CD4-positive, alpha-beta T cell (primary cell): ENCODE results near the gene ZNF318. TPM values are rescaled to one million over a fixed set of nuclear protein-coding genes. Genes with fewer than 3 reads are reported as not detected.
A peak's percentile ranks its signal among the peaks of the same experiment; 100 is the strongest.

Experiments used
- ATAC-seq: fragments of 200-7000 bp; cut with Tn5 transposase; one replicate; pipeline ENCODE4 v1.10.0; 2022; ENCODE audit warnings: mild to moderate bottlenecking; ENCODE audit not compliant: poor library complexity
- CTCF ChIA-PET: fragments of 350-600 bp; sonication (Branson Sonifier 250); formaldehyde crosslinking; loops from one replicate; lab custom pipeline; 2021; ENCODE audit warnings: antibody characterized with exemption, inconsistent platforms; lab: Charles Lee
- POLR2A ChIA-PET: fragments of 350-600 bp; sonication (Branson Sonifier 250); formaldehyde crosslinking; loops from one replicate; lab custom pipeline; 2021; ENCODE audit warnings: antibody characterized with exemption, inconsistent platforms; lab: Charles Lee
- DNase-seq, 14 experiments: peaks; one replicate each; pipeline ENCODE4 v3.0.0-alpha.2; 2013 to 2020; ENCODE audit warnings: mixed read lengths in 2 of 14
- H3K27ac ChIP-seq, 2 donors: one replicate each; pipeline versions ENCODE4 v1.5.1 to v1.7.0; 2013; ENCODE audit warnings: low read length in 2 of 2, low read depth in 1 of 2, mild to moderate bottlenecking in 1 of 2
- H3K27me3 ChIP-seq, 2 experiments: 1 replicate in 1 of 2; 2 replicates in 1 of 2; pipeline versions ENCODE4 v1.6.1 to v1.7.0; 2013; ENCODE audit warnings: low read length in 2 of 2, control low read depth in 1 of 2, mild to moderate bottlenecking in 1 of 2, moderate library complexity in 1 of 2; ENCODE audit not compliant: insufficient read depth in 2 of 2, control insufficient read depth in 1 of 2
- H3K36me3 ChIP-seq: one replicate; pipeline ENCODE4 v1.6.1; 2013; ENCODE audit warnings: low read length, control low read depth; ENCODE audit not compliant: insufficient read depth
- H3K4me1 ChIP-seq: one replicate; pipeline ENCODE4 v1.6.1; 2013; ENCODE audit warnings: low read length, control low read depth; ENCODE audit not compliant: insufficient read depth
- H3K4me3 ChIP-seq: one replicate; pipeline ENCODE4 v1.5.1; 2013; ENCODE audit warnings: mild to moderate bottlenecking, low read length, moderate library complexity
- H3K9me3 ChIP-seq, 2 experiments: 1 replicate in 1 of 2; 2 replicates in 1 of 2; pipeline versions ENCODE4 v1.6.1 to v1.7.0; 2013; ENCODE audit warnings: low read length in 2 of 2, mild to moderate bottlenecking in 2 of 2, control low read depth in 1 of 2, moderate library complexity in 1 of 2; ENCODE audit not compliant: control insufficient read depth in 1 of 2, insufficient read depth in 1 of 2
- H3K27ac Mint-ChIP-seq: one replicate; pipeline ENCODE4 v1.8.0; 2020; ENCODE audit warnings: mixed read lengths
- H3K27me3 Mint-ChIP-seq: one replicate; pipeline ENCODE4 v1.8.0; 2021; ENCODE audit warnings: mixed read lengths
- H3K36me3 Mint-ChIP-seq: one replicate; pipeline ENCODE4 v1.8.0; 2021; ENCODE audit warnings: low read depth, mixed read lengths
- H3K4me1 Mint-ChIP-seq: one replicate; pipeline ENCODE4 v1.8.0; 2021; ENCODE audit warnings: low read depth, mixed read lengths
- H3K4me3 Mint-ChIP-seq: one replicate; pipeline ENCODE4 v1.8.0; 2020; ENCODE audit warnings: mild to moderate bottlenecking, mixed read lengths
- H3K9me3 Mint-ChIP-seq: one replicate; pipeline ENCODE4 v1.8.0; 2020; ENCODE audit warnings: mixed read lengths
- CTCF ChIP-seq: fragments of 200-600 bp; IDR thresholded peaks from one replicate; pipeline ENCODE4 v1.8.0; 2022; ENCODE audit warnings: antibody characterized with exemption, mild to moderate bottlenecking
- intact Hi-C, 2 experiments: fragments of 100-400 bp; cut with DNase I in 1 of 2; cut with micrococcal nuclease in 1 of 2; formaldehyde crosslinking; loops; one replicate each; pipeline versions ENCODE4 v1.15.1 to v1.9.0; 2023 to 2025; cut with DNase I, micrococcal nuclease
- total RNA-seq, 174 experiments: library from RNA in 2 of 174; stranded (reverse) in 2 of 174; gene quantifications; one replicate each; pipeline ENCODE4 v1.2.3 and lab custom pipeline; 2021 to 2026

ZNF318 gene
- total RNA-seq, 2 experiments from 2014 or later: 20.4 TPM

GRCh38 chr6:43307451-43308100, 61.9 kb downstream of the ZNF318 start:
- TF ChIP-seq CTCF: no peak
- Mint-ChIP-seq H3K4me1 (peaks cover 7% of the 10 kb centered on the region), H3K9me3 (no peaks in the 10 kb centered on the region), H3K27ac (no peak overlapping the region), H3K4me3 (peak overlapping the region; percentile 74), H3K27me3 (no peaks in the 10 kb centered on the region), H3K36me3 (no peaks in the 10 kb centered on the region)
- intact Hi-C loops: loop anchor here (1.0 to 2.0 kb wide), 2 partner anchors 91 kb away; no protein-coding TSS in a partner anchor
- no peak overlapping the region for H3K4me3 ChIP-seq
- H3K27me3 ChIP-seq: no peaks in the 10 kb centered on the region
- H3K27ac ChIP-seq: no peak overlapping the region
- H3K36me3 ChIP-seq: no peaks in the 10 kb centered on the region
- no peak for ATAC-seq
- POLR2A ChIA-PET: interaction anchor here (1.1 to 2.3 kb wide), 4 partner anchors 13 to 120 kb away, joined by 3 to 10 read pairs (median 6); partner anchors contain the start of genes ABCC10 and ZNF318
- no peak for DNase-seq
- H3K9me3 ChIP-seq: no peaks in the 10 kb centered on the region
- H3K4me1 ChIP-seq: peaks cover 19% of the 10 kb centered on the region
- CTCF ChIA-PET: interaction anchor here (0.7 to 1.7 kb wide), 7 partner anchors 8 to 199 kb away, joined by 3 to 6 read pairs (median 3); partner anchors contain the start of gene DNPH1

- Histone ChIP-seq H3K27me3 (no peaks in the 10 kb centered on the region), H3K27ac (no peak overlapping the region), H3K4me3 (no peak overlapping the region), H3K4me1 (peaks cover 19% of the 10 kb centered on the region), H3K9me3 (no peaks in the 10 kb centered on the region), H3K36me3 (no peaks in the 10 kb centered on the region)
- no peak for ATAC-seq
- Mint-ChIP-seq H3K27me3 (no peaks in the 10 kb centered on the region), H3K4me3 (no peak overlapping the region), H3K27ac (no peak overlapping the region), H3K4me1 (peaks cover 7% of the 10 kb centered on the region), H3K36me3 (no peaks in the 10 kb centered on the region), H3K9me3 (no peaks in the 10 kb centered on the region)
- TF ChIP-seq CTCF: no peak
- DNase-seq: no peak
- intact Hi-C loops: no loop called here
- CTCF ChIA-PET: no interaction called here
- POLR2A ChIA-PET: no interaction called here
Observed at GRCh38 chr6:43306086-43306485, 63.4 kb downstream of the ZNF318 start.

GRCh38 chr6:43304882-43305281, 64.6 kb downstream of the ZNF318 start:
- no peak overlapping the region for H3K4me3 ChIP-seq
- no peak for TF ChIP-seq CTCF
- intact Hi-C loops: no loop called here
- H3K27ac Mint-ChIP-seq: no peak overlapping the region
- peaks cover 19% of the 10 kb centered on the region for H3K4me1 ChIP-seq
- ChIA-PET CTCF (no interaction called here), POLR2A (no interaction called here)
- no peak overlapping the region for H3K27ac ChIP-seq
- H3K9me3 Mint-ChIP-seq: no peaks in the 10 kb centered on the region
- DNase-seq (no peak), ATAC-seq (no peak)
- peaks cover 4% of the 10 kb centered on the region for H3K27me3 Mint-ChIP-seq
- peaks cover 7% of the 10 kb centered on the region for H3K4me1 Mint-ChIP-seq
- H3K36me3 ChIP-seq: no peaks in the 10 kb centered on the region
- H3K27me3 ChIP-seq: no peaks in the 10 kb centered on the region
- no peak overlapping the region for H3K4me3 Mint-ChIP-seq
- no peaks in the 10 kb centered on the region for H3K9me3 ChIP-seq
- no peaks in the 10 kb centered on the region for H3K36me3 Mint-ChIP-seq
